Activated CD4-positive, alpha-beta memory T cell treated with anti-CD3 and anti-CD28 coated beads, Interleukin-2, amount 10 ng/mL, durations not matched to agents 7 days and 5 days (primary cell): ENCODE data around the gene IQGAP3. TPM values are rescaled to one million over a fixed set of nuclear protein-coding genes. Genes with fewer than 3 reads are reported as not detected.
"Not testable (repeated sequence)": the region's sequence is repeated elsewhere in the genome, so short reads cannot be mapped to it uniquely, and the experiment has no call there.

Experiments used
- CTCF ChIA-PET: fragments of 350-600 bp; sonication (Branson Sonifier 250); formaldehyde crosslinking; loops from one replicate; lab custom pipeline; 2021; ENCODE audit warnings: antibody characterized with exemption, inconsistent platforms; lab: Charles Lee
- POLR2A ChIA-PET: fragments of 350-600 bp; sonication (Branson Sonifier 250); formaldehyde crosslinking; loops from one replicate; lab custom pipeline; 2021; ENCODE audit warnings: antibody characterized with exemption; lab: Charles Lee
- DNase-seq: peaks from one replicate; pipeline ENCODE4 v3.0.0-alpha.2; 2020
- H3K27ac Mint-ChIP-seq: one replicate; pipeline ENCODE4 v1.8.0; 2021; ENCODE audit warnings: mild to moderate bottlenecking, mixed read lengths
- H3K27me3 Mint-ChIP-seq: one replicate; pipeline ENCODE4 v1.8.0; 2021; ENCODE audit warnings: mixed read lengths
- H3K36me3 Mint-ChIP-seq: one replicate; pipeline ENCODE4 v1.8.0; 2021; ENCODE audit warnings: low read depth, mixed read lengths
- H3K4me1 Mint-ChIP-seq: one replicate; pipeline ENCODE4 v1.8.0; 2021; ENCODE audit warnings: mixed read lengths
- H3K4me3 Mint-ChIP-seq: one replicate; pipeline ENCODE4 v1.8.0; 2021; ENCODE audit warnings: mild to moderate bottlenecking, mixed read lengths
- H3K9me3 Mint-ChIP-seq: one replicate; pipeline ENCODE4 v1.8.0; 2021; ENCODE audit warnings: mixed read lengths
- total RNA-seq, 2 experiments: library from RNA; stranded (reverse); gene quantifications; one replicate each; pipeline ENCODE4 v1.2.3, GENCODE V29; 2021

The IQGAP3 gene
- total RNA-seq, 2 experiments from 2014 or later, result 18.4 to 19.7 TPM

DNA sequence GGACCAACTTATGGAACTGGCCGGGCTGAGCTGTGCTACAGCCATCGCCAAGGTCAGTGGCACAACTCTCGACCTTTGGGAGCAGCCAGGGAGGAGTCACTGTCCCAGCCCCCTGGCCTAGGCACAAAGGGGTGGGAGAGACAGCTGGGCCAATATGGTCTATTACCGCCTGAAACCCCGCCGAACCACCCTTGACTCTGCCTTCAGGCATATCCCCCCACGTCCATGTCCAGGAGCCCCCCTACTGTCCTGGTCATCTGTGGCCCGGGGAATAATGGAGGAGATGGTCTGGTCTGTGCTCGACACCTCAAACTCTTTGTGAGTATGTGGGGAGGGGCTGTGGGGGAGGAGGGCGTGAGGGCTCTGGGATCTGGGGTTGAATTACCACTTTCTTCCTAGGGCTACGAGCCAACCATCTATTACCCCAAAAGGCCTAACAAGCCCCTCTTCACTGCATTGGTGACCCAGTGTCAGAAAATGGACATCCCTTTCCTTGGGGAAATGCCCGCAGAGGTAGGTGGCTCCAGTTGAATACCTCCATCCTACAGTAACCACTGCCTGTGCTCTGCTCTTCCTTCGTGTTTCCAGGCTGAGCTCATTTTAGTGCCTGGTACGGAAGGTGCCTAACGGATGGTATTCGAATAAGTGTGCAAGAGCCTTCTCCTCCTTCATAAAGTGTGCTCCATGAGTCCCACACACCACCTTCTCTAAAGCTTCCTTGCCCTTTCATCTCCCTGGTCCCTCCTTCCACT is 20.0 kb upstream of the IQGAP3 start:
- peaks cover 29% of the 10 kb centered on the region for H3K4me1 Mint-ChIP-seq
- no peaks in the 10 kb centered on the region for H3K27me3 Mint-ChIP-seq
- DNase-seq, result no peak
- no peaks in the 10 kb centered on the region for H3K9me3 Mint-ChIP-seq
- ChIA-PET CTCF (interaction anchor here (0.5 to 3.4 kb wide), 10 partner anchors 11 to 134 kb away, joined by 3 to 16 read pairs (median 6); no protein-coding TSS in a partner anchor), POLR2A (interaction anchor here (0.6 to 3.1 kb wide), 17 partner anchors 8 to 656 kb away, joined by 3 to 45 read pairs (median 3); partner anchors contain the start of genes GPATCH4 and MEF2D)
- peak overlapping the region; percentile 64 for H3K27ac Mint-ChIP-seq
- peaks cover 25% of the 10 kb centered on the region for H3K36me3 Mint-ChIP-seq
- peak overlapping the region; percentile 79 for H3K4me3 Mint-ChIP-seq

DNA sequence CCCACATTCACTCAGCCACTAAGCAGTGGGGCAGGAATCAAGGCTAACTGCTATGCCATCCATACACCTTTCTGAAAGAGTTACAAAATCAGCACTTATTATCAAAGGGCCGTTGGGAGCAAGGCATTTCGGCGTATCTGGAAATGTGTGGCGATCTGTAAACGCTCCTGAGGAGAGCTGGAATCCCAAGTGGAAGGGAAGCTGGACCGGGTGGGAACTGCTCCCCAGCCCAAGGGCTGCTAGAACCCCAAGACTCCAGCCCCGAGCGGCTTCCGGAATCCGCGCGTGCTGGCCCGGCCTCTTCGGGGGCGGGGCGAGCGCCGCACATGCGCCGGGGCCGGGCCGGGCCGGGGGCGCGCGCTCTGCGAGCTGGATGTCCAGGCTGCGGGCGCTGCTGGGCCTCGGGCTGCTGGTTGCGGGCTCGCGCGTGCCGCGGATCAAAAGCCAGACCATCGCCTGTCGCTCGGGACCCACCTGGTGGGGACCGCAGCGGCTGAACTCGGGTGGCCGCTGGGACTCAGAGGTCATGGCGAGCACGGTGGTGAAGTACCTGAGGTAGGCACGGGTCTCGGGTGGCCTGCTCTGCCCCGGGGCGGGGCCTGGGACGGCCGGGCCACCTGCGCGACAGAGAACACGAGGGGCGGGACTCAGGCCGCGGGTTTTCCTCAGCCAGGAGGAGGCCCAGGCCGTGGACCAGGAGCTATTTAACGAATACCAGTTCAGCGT is 19.2 kb upstream of the IQGAP3 start, which contains the start of gene NAXE:
TSS of gene NAXE (plus strand) at position 345 of the 726 bp plus-strand sequence. CDS start at position 374, 29 bp downstream.
- peaks cover 18% of the 10 kb centered on the region for H3K36me3 Mint-ChIP-seq
- ChIA-PET POLR2A (interaction anchor here (0.6 to 3.1 kb wide), 20 partner anchors 9 to 655 kb away, joined by 3 to 45 read pairs (median 3); partner anchors contain the start of genes GPATCH4 and MEF2D), CTCF (interaction anchor here (0.5 to 3.4 kb wide), 19 partner anchors 8 to 172 kb away, joined by 3 to 16 read pairs (median 4); no protein-coding TSS in a partner anchor)
- peak; percentile 73 for DNase-seq
- peak within 1 kb of the TSS; percentile 79 for H3K4me3 Mint-ChIP-seq
- no peaks in the 10 kb centered on the region for H3K27me3 Mint-ChIP-seq
- H3K4me1 Mint-ChIP-seq, result peaks cover 35% of the 10 kb centered on the region
- H3K9me3 Mint-ChIP-seq, result no peaks in the 10 kb centered on the region
- H3K27ac Mint-ChIP-seq, result peak within 1 kb of the TSS; percentile 76

DNA sequence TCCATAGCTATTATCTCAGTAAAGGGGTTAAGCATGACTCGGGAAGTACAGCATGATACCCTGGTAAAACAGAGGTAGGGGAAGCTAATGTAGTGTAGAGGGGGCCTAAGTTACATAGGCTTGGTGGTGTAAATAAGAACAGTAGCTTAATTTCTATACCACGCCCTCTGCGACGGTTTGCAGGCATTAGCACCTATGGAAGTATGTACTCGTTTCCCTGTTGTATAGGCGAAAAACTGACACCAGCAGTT is 18.7 kb upstream of the IQGAP3 start:
- CTCF ChIA-PET, result interaction anchor here (0.7 to 3.4 kb wide), 16 partner anchors 9 to 172 kb away, joined by 3 to 16 read pairs (median 4); no protein-coding TSS in a partner anchor
- Mint-ChIP-seq H3K27me3 (no peaks in the 10 kb centered on the region), H3K36me3 (peaks cover 16% of the 10 kb centered on the region), H3K9me3 (no peaks in the 10 kb centered on the region), H3K4me3 (peak overlapping the region; percentile 79), H3K4me1 (peaks cover 36% of the 10 kb centered on the region), H3K27ac (peak overlapping the region; percentile 76)
- POLR2A ChIA-PET, result interaction anchor here (0.7 to 3.1 kb wide), 15 partner anchors 8 to 253 kb away, joined by 3 to 45 read pairs (median 3); partner anchors contain the start of genes GPATCH4 and MEF2D
- DNase-seq, result no peak

DNA sequence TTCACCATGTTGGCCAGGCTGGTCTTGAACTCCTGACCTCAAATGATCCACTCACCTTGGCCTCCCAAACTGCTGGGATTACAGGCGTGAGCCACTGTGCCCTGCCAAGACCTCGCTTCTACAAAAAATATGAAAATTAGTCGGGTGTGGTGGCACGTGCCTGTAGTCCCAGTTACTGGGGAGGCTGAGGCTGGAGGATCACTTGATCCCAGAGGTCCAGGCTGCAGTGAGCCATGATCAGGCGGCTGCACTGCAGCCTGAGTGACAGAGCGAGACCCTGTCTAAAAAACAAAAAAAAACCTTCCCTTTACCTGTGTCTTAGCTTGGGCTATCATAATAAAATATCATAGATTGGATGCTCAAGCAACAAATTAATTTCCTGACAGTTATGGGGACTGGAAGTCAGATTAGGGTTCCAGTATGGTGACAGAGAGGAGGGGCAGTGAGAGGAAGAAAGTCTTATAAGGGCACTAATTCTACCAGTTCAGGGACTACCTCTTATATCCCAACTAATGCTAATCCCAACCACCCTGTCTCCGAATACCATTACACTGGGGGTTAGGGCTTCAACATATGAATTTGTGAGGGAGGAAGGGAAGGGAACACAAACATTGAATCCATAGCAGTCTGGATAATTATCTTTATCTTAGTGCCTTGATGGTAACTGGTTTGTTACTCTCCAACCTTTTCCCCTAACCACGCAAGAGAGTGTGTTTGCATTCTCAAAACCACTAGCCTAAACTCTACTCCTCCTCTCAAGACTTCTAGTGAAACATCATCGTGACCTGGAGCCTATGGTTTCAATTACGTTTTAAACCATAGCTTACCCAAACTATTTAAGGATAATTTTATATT is 18.2 kb upstream of the IQGAP3 start:
- peaks cover 13% of the 10 kb centered on the region for H3K36me3 Mint-ChIP-seq
- no peak for DNase-seq
- ChIA-PET POLR2A (interaction anchor here (0.6 to 3.1 kb wide), 13 partner anchors 8 to 545 kb away, joined by 3 to 45 read pairs (median 3); partner anchors contain the start of genes GPATCH4 and MEF2D), CTCF (interaction anchor here (0.7 to 3.4 kb wide), 16 partner anchors 9 to 171 kb away, joined by 3 to 16 read pairs (median 4); no protein-coding TSS in a partner anchor)
- H3K27me3 Mint-ChIP-seq, result no peaks in the 10 kb centered on the region
- peak overlapping the region; percentile 79 for H3K4me3 Mint-ChIP-seq
- no peaks in the 10 kb centered on the region for H3K9me3 Mint-ChIP-seq
- H3K4me1 Mint-ChIP-seq, result peaks cover 36% of the 10 kb centered on the region
- H3K27ac Mint-ChIP-seq, result peak overlapping the region; percentile 76

DNA sequence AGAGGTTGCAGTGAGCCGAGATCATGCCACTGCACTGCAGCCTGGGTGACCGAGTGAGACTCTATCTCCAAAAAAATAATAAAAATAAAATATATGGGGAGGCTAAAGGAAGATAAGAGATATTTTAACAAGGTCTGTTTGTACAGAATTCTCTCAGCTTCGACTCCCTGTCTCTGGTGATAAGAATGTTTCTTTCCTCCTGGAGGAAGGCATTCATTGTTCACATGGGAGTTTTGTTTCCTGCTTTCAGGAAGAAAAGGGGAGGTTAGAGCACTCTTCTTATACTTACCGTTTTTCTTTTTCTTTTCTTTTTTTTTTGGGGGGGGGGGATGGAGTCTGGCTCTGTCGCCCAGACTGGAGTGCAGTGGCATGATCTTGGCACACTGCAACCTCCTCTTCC is 17.2 kb upstream of the IQGAP3 start:
- Mint-ChIP-seq H3K27ac (no peak overlapping the region), H3K4me3 (no peak overlapping the region), H3K36me3 (peaks cover 6% of the 10 kb centered on the region), H3K27me3 (no peaks in the 10 kb centered on the region), H3K4me1 (peaks cover 31% of the 10 kb centered on the region), H3K9me3 (no peaks in the 10 kb centered on the region)
- DNase-seq, result no peak
- POLR2A ChIA-PET, result interaction anchor here (3.0 kb wide), 1 partner anchor 11 kb away, joined by 45 read pairs; the partner anchor contains the start of gene GPATCH4
- CTCF ChIA-PET, result interaction anchor here (1.3 to 1.4 kb wide), 2 partner anchors 19 to 137 kb away, joined by 3 to 4 read pairs; no protein-coding TSS in a partner anchor

DNA sequence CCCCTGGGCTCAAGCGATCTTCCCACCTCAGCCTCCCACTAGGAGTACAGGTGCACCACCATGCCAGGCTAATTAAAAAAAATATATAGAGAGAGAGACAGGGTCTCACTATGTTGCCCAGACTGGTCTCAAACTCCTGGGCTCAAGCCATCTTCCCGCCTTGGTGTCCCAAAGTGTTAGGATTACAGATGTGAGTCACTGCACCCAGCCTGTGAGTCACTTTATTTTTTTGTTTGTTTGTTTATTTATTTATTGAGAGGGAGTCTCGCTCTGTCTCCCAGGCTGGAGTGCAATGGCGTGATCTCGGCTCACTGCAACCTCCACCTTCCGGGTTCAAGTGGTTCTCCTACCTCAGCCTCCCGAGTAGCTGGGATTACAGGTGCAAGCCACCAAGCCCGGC is 15.6 kb upstream of the IQGAP3 start:
- H3K4me3 Mint-ChIP-seq, POLR2A ChIA-PET, H3K9me3 Mint-ChIP-seq, H3K36me3 Mint-ChIP-seq, H3K27ac Mint-ChIP-seq, H3K27me3 Mint-ChIP-seq, CTCF ChIA-PET, DNase-seq: not testable (repeated sequence)
- H3K4me1 Mint-ChIP-seq, result peaks cover 27% of the 10 kb centered on the region

DNA sequence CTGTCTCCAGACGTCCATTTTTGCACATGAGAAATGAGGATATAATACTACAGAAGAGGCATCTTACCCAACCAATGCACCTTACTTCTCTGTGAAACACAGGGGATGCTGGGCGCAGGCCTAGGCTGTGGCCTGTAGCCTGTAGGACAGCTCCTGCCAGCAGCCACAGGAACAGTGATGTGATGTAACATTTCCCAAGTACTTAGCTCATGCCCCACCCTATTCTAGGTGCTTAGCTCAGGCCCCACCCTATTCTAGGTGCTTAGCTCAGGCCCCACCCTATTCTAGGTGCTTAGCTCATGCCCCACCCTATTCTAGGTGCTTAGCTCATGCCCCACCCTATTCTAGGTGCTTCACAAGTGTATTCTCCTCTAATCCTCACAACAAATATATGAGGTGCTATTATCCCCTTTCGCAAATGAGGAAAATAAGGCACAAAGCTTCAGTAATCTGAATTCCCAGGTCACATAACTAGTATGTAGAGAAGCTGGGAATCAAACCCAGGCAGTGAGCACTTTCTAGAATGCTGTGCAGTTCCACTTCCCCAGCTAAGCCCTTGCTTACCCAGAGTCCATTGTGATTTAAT is 14.6 kb upstream of the IQGAP3 start:
- DNase-seq, result no peak
- ChIA-PET CTCF (interaction anchor here (0.8 to 2.7 kb wide), 6 partner anchors 16 to 133 kb away, joined by 3 to 16 read pairs (median 4); no protein-coding TSS in a partner anchor), POLR2A (interaction anchor here (0.6 to 2.2 kb wide), 2 partner anchors 13 to 57 kb away, joined by 3 to 13 read pairs; no protein-coding TSS in a partner anchor)
- H3K4me1 Mint-ChIP-seq, result peaks cover 20% of the 10 kb centered on the region
- no peak overlapping the region for H3K4me3 Mint-ChIP-seq
- H3K9me3 Mint-ChIP-seq, result no peaks in the 10 kb centered on the region
- no peaks in the 10 kb centered on the region for H3K36me3 Mint-ChIP-seq
- no peaks in the 10 kb centered on the region for H3K27me3 Mint-ChIP-seq
- no peak overlapping the region for H3K27ac Mint-ChIP-seq

DNA sequence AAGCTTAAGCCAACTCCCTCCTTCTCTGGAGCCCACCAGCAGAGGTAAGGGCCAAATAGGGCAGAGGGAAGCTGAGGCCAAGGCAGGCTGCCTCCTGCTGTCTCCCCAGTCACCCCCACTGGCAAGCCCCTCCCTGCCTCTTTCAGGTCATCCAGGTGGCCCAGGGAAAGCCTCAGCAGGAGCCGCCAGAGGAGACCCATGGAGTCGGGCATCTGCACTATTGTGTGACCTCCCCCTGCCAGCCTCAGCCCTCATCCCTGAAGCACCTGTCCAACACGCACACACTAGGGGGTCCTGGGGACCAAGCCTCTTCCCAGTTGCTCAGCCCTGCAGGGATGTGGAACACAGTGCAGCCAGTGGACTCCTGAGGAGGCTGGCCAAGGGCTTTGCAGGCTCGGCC is 14.0 kb upstream of the IQGAP3 start:
- H3K9me3 Mint-ChIP-seq, result no peaks in the 10 kb centered on the region
- POLR2A ChIA-PET, result interaction anchor here (2.2 kb wide), 1 partner anchor 13 kb away, joined by 13 read pairs; no protein-coding TSS in a partner anchor

DNA sequence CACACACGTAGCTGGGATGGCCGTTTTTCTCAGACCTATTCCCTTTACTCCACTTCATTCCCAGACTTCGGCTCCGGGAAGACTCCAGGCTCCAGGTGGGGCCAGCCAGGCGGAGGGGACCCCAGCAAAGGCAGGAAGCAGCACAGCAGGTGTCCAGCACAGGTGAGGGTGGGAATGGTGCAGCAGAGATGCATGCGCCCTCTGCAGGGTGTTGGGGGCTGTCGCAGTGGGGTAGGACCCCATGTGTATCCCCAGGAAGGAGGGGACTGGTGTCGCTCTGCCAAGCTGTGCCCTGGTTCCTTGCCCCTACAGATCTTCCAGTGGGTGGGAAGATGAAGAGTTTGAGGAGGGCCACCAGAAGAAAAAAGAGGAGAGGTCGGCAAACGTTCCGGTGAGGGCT is 12.4 kb upstream of the IQGAP3 start:
- H3K27ac Mint-ChIP-seq, result no peak overlapping the region
- H3K27me3 Mint-ChIP-seq, result peaks cover 2% of the 10 kb centered on the region
- no peak for DNase-seq
- H3K36me3 Mint-ChIP-seq, result no peaks in the 10 kb centered on the region
- H3K9me3 Mint-ChIP-seq, result no peaks in the 10 kb centered on the region
- H3K4me1 Mint-ChIP-seq, result peaks cover 9% of the 10 kb centered on the region
- POLR2A ChIA-PET, result no interaction called here
- H3K4me3 Mint-ChIP-seq, result no peak overlapping the region
- CTCF ChIA-PET, result interaction anchor here (2.7 kb wide), 1 partner anchor 24 kb away, joined by 16 read pairs; no protein-coding TSS in a partner anchor

More for the DNA sequence above, 14.0 kb upstream of the IQGAP3 start:
- no peak overlapping the region for H3K27ac Mint-ChIP-seq
- H3K4me1 Mint-ChIP-seq, result peaks cover 18% of the 10 kb centered on the region
- DNase-seq, result no peak
- no peak overlapping the region for H3K4me3 Mint-ChIP-seq
- no peaks in the 10 kb centered on the region for H3K27me3 Mint-ChIP-seq
- CTCF ChIA-PET, result interaction anchor here (0.9 to 2.7 kb wide), 6 partner anchors 16 to 132 kb away, joined by 3 to 16 read pairs (median 4); no protein-coding TSS in a partner anchor
- no peaks in the 10 kb centered on the region for H3K36me3 Mint-ChIP-seq

DNA sequence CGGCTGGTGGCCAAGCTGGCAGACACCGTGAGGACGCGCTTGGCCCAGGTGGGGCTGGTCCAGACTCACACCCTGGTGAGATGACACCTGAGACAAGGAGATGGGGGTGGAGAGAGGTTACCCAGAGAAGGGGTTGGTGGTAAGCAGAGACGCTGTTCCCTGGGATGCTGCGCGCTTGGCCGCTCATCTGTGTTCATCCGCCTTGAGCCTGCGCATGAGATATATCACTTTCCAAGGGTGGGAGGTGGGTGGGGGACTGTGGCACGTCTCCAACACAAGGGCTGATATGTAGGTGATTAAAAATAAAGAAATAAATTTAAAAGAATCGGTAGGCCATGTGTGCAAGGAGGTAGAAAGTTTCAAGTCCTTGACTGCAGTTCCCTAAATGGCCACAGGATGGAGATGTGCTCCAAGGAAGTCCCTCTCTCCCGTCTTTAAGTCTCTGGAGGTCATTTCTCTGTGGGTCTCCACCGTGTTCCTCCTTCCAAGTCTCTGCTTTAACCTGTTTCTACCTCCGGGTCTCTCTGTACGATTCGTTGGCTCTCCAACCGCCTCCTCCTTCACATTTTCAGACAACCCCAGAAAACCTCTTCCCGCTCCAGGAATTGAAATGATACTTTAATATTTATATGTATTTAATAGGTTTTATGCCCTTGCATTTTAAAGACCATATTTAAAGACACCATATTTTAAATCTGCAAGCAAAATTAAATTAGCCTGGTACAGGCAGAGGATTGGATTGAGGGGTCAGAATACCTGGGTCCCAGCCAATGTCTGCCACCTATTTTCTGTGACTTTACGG is 11.7 kb upstream of the IQGAP3 start:
- Mint-ChIP-seq H3K9me3 (no peaks in the 10 kb centered on the region), H3K27ac (no peak overlapping the region), H3K4me3 (no peak overlapping the region), H3K4me1 (peaks cover 9% of the 10 kb centered on the region), H3K27me3 (peaks cover 2% of the 10 kb centered on the region), H3K36me3 (no peaks in the 10 kb centered on the region)
- DNase-seq, result peak; percentile 77
- CTCF ChIA-PET, result no interaction called here
- POLR2A ChIA-PET, result no interaction called here
